ENCODE results near the gene AVP.
"Not testable (repeated sequence)": the region's sequence is repeated elsewhere in the genome, so short reads cannot be mapped to it uniquely, and the experiment has no call there.

The AVP gene

GRCh38 chr20:3123542-3123941 lies 39.0 kb upstream of the AVP start:
- Histone ChIP-seq H3K4me3 (ENCODE audit: low read length) (no peak overlapping the region), H3K36me3 (ENCODE audit: insufficient read depth, low read length) (peaks cover 25% of the 10 kb centered on the region), H3K27me3 (ENCODE audit: insufficient read depth, low read length) (no peaks in the 10 kb centered on the region), H3K27ac (ENCODE audit: low read depth, low read length) (no peak overlapping the region), H3K4me1 (ENCODE audit: insufficient read depth, low read length) (no peaks in the 10 kb centered on the region), H3K9me3 (ENCODE audit: insufficient read depth, low read depth, low read length) (peaks cover 18% of the 10 kb centered on the region), H3K9ac (ENCODE audit: low read depth, low read length) (no peak overlapping the region)
- 100% methylated on average over 1 of the region's 1 CpG for WGBS

- H3K4me1 ChIP-seq (ENCODE audit: insufficient read depth, low read length): no peaks in the 10 kb centered on the region
- no peak overlapping the region for H3K4me3 ChIP-seq (ENCODE audit: low read length)
- no peaks in the 10 kb centered on the region for H3K27me3 ChIP-seq (ENCODE audit: insufficient read depth, low read length)
- peaks cover 18% of the 10 kb centered on the region for H3K9me3 ChIP-seq (ENCODE audit: insufficient read depth, low read depth, low read length)
- no peak overlapping the region for H3K9ac ChIP-seq (ENCODE audit: low read depth, low read length)
- H3K36me3 ChIP-seq (ENCODE audit: insufficient read depth, low read length): peaks cover 25% of the 10 kb centered on the region
- 96% methylated on average over 12 of the region's 12 CpGs for WGBS
- no peak overlapping the region for H3K27ac ChIP-seq (ENCODE audit: low read depth, low read length)
Observed at GRCh38 chr20:3121955-3122610, 37.6 kb upstream of the AVP start.

- no peak overlapping the region for H3K27ac ChIP-seq (ENCODE audit: low read depth, low read length)
- no peak overlapping the region for H3K4me3 ChIP-seq (ENCODE audit: low read length)
- H3K36me3 ChIP-seq (ENCODE audit: insufficient read depth, low read length): peaks cover 25% of the 10 kb centered on the region
- no peak overlapping the region for H3K9ac ChIP-seq (ENCODE audit: low read depth, low read length)
- H3K4me1 ChIP-seq (ENCODE audit: insufficient read depth, low read length): no peaks in the 10 kb centered on the region
- H3K27me3 ChIP-seq (ENCODE audit: insufficient read depth, low read length): no peaks in the 10 kb centered on the region
- peaks cover 18% of the 10 kb centered on the region for H3K9me3 ChIP-seq (ENCODE audit: insufficient read depth, low read depth, low read length)
- WGBS: 95% methylated on average over 11 of the region's 11 CpGs
Observed at GRCh38 chr20:3121271-3121911, 36.9 kb upstream of the AVP start.

GRCh38 chr20:3119044-3119443 lies 34.5 kb upstream of the AVP start:
- Histone ChIP-seq H3K27me3 (ENCODE audit: insufficient read depth, low read length) (no peaks in the 10 kb centered on the region), H3K9ac (ENCODE audit: low read depth, low read length) (no peak overlapping the region), H3K27ac (ENCODE audit: low read depth, low read length) (no peak overlapping the region), H3K4me3 (ENCODE audit: low read length) (no peak overlapping the region), H3K4me1 (ENCODE audit: insufficient read depth, low read length) (no peaks in the 10 kb centered on the region), H3K36me3 (ENCODE audit: insufficient read depth, low read length) (peaks cover 25% of the 10 kb centered on the region), H3K9me3 (ENCODE audit: insufficient read depth, low read depth, low read length) (peaks cover 18% of the 10 kb centered on the region)
- 92% methylated on average over 5 of the region's 5 CpGs for WGBS

DNA sequence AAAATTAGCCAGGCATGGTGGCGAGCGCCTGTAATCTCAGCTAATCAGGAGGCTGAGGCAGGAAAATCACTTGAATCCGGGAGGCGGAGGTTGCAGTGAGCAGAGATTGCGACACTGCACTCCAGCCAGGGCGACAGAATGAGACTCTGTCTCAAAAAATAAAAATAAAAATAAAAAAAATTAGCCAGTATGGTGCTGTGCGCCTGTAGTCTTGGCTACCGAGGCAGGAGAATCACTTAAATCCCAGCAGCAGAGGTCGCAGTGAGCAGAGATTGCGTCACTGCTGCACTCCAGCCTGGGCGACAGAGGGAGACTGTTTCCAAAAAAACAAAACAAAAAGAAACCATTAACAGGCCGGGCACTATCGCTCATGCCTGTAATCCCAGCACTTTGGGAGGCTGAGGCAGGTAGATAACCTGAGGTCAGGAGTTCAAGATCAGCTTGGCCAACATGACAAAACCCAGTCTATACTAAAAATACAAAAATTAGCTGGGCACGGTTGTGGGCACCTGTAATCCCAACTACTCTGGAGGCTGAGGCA lies 33.4 kb upstream of the AVP start:
- not testable (repeated sequence) for H3K4me3 ChIP-seq (ENCODE audit: low read length); H3K27ac ChIP-seq (ENCODE audit: low read depth, low read length); H3K27me3 ChIP-seq (ENCODE audit: insufficient read depth, low read length); H3K4me1 ChIP-seq (ENCODE audit: insufficient read depth, low read length); H3K9me3 ChIP-seq (ENCODE audit: insufficient read depth, low read depth, low read length); H3K9ac ChIP-seq (ENCODE audit: low read depth, low read length)
- 81% methylated on average over 14 of the region's 14 CpGs for WGBS
- peaks cover 22% of the 10 kb centered on the region for H3K36me3 ChIP-seq (ENCODE audit: insufficient read depth, low read length)

- Histone ChIP-seq H3K27ac (ENCODE audit: low read depth, low read length) (no peak overlapping the region), H3K4me1 (ENCODE audit: insufficient read depth, low read length) (no peaks in the 10 kb centered on the region), H3K4me3 (ENCODE audit: low read length) (no peak overlapping the region), H3K9me3 (ENCODE audit: insufficient read depth, low read depth, low read length) (no peaks in the 10 kb centered on the region), H3K9ac (ENCODE audit: low read depth, low read length) (no peak overlapping the region), H3K36me3 (ENCODE audit: insufficient read depth, low read length) (peaks cover 6% of the 10 kb centered on the region; the same call in 1 of the 2 replicates), H3K27me3 (ENCODE audit: insufficient read depth, low read length) (no peaks in the 10 kb centered on the region)
- WGBS: 97% methylated on average over 3 of the region's 4 CpGs
Observed at GRCh38 chr20:3116341-3116740, 31.8 kb upstream of the AVP start.

DNA sequence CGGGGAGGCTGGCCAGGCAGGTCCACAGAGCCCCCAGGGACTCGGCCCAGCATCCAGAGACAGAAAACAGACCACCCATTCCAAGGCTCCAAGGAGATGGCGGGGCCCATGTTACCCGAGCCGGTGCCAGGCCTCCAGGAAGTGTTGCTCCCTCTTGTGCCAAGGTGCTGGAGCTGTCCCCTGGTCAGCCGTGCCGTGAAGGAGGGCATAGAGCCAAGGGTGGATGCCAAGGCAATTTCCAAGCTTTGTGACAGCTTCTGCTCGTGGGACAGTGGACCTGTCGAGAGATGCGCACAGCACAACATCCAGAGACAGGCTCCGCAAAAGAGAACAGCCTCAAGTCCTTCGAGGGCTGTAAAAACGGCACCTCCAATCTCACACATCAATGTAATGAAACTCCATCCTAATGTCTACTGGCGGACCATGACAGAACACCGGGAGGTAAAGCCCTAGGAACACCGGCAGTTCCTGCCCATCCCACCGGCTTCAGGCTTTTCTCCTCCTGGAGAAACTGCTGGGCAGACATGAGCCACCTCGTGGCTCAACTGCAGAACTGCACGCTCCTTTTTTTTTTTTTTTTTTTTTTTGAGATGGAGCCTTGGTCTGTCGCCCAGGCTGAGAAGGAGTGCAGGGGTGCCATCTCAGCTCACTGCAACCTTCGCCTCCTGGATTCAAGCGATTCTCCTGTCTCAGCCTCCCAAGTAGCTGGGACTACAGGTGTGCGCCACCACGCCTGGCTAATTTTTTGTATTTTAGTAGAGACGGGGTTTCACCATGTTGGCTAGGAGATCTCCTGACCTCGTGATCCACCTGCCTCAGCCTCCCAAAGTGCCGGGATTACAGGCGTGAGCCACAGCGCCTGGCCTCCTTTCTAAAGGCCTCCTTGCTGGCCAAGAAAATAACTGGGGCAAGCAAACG lies 30.9 kb upstream of the AVP start:
- Histone ChIP-seq H3K4me3 (ENCODE audit: low read length) (no peak overlapping the region), H3K36me3 (ENCODE audit: insufficient read depth, low read length) (no peaks in the 10 kb centered on the region), H3K9ac (ENCODE audit: low read depth, low read length) (no peak overlapping the region), H3K4me1 (ENCODE audit: insufficient read depth, low read length) (no peaks in the 10 kb centered on the region), H3K27me3 (ENCODE audit: insufficient read depth, low read length) (no peaks in the 10 kb centered on the region), H3K27ac (ENCODE audit: low read depth, low read length) (no peak overlapping the region), H3K9me3 (ENCODE audit: insufficient read depth, low read depth, low read length) (no peaks in the 10 kb centered on the region)
- WGBS: 72% methylated on average over 30 of the region's 30 CpGs

GRCh38 chr20:3111995-3112394 lies 27.5 kb upstream of the AVP start:
- WGBS: 91% methylated on average over 2 of the region's 2 CpGs
- H3K9ac ChIP-seq (ENCODE audit: low read depth, low read length): no peak overlapping the region
- no peaks in the 10 kb centered on the region for H3K9me3 ChIP-seq (ENCODE audit: insufficient read depth, low read depth, low read length)
- H3K4me3 ChIP-seq (ENCODE audit: low read length): no peak overlapping the region
- 0 out of 2 replicates have a peak, but pooled peaks cover 2% of the 10 kb centered on the region for H3K36me3 ChIP-seq (ENCODE audit: insufficient read depth, low read length)
- H3K27ac ChIP-seq (ENCODE audit: low read depth, low read length): no peak overlapping the region
- H3K4me1 ChIP-seq (ENCODE audit: insufficient read depth, low read length): no peaks in the 10 kb centered on the region
- H3K27me3 ChIP-seq (ENCODE audit: insufficient read depth, low read length): no peaks in the 10 kb centered on the region

DNA sequence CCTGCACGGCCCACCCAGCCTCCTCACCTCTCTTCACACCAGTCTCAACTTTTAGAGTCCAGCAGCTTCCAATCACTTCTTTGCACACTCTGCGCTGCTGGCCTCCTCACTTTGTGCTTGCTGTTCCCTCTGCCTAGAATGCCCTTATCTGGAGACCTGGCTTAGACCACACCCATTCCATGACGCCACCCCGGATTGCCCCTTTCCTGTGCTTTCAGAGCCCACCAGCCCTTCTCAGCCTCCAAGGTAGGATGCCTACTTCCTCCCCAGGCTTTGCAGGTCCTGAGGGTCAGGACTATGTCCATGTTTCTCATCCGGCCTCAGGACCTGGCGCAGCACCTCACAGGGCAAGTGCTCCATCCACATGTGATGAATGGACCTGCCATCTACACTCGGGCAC lies 27.0 kb upstream of the AVP start:
- Histone ChIP-seq H3K9ac (ENCODE audit: low read depth, low read length) (no peak overlapping the region), H3K27ac (ENCODE audit: low read depth, low read length) (no peak overlapping the region)
- WGBS: 91% methylated on average over 7 of the region's 7 CpGs

GRCh38 chr20:3109350-3110302 lies 25.1 kb upstream of the AVP start:
- WGBS: 96% methylated on average over 23 of the region's 23 CpGs
- no peaks in the 10 kb centered on the region for H3K4me1 ChIP-seq (ENCODE audit: insufficient read depth, low read length)
- no peak overlapping the region for H3K4me3 ChIP-seq (ENCODE audit: low read length)
- H3K9ac ChIP-seq (ENCODE audit: low read depth, low read length): no peak overlapping the region
- no peaks in the 10 kb centered on the region for H3K27me3 ChIP-seq (ENCODE audit: insufficient read depth, low read length)
- no peak overlapping the region for H3K27ac ChIP-seq (ENCODE audit: low read depth, low read length)
- no peaks in the 10 kb centered on the region for H3K9me3 ChIP-seq (ENCODE audit: insufficient read depth, low read depth, low read length)
- H3K36me3 ChIP-seq (ENCODE audit: insufficient read depth, low read length): 0 out of 2 replicates have a peak, but pooled peaks cover 2% of the 10 kb centered on the region

More for the DNA sequence above, 27.0 kb upstream of the AVP start:
- no peak overlapping the region for H3K4me3 ChIP-seq (ENCODE audit: low read length)
- H3K27me3 ChIP-seq (ENCODE audit: insufficient read depth, low read length): no peaks in the 10 kb centered on the region
- H3K9me3 ChIP-seq (ENCODE audit: insufficient read depth, low read depth, low read length): no peaks in the 10 kb centered on the region
- no peaks in the 10 kb centered on the region for H3K4me1 ChIP-seq (ENCODE audit: insufficient read depth, low read length)
- H3K36me3 ChIP-seq (ENCODE audit: insufficient read depth, low read length): 0 out of 2 replicates have a peak, but pooled peaks cover 2% of the 10 kb centered on the region
